ENCODE results near the gene SHB.
"Not testable (repeated sequence)": the region's sequence is repeated elsewhere in the genome, so short reads cannot be mapped to it uniquely, and the experiment has no call there.

SHB gene

GRCh38 chr9:37902796-37903646 is 166.0 kb downstream of the SHB start:
- no peak for DNase-seq (ENCODE audit: low read depth)

DNA sequence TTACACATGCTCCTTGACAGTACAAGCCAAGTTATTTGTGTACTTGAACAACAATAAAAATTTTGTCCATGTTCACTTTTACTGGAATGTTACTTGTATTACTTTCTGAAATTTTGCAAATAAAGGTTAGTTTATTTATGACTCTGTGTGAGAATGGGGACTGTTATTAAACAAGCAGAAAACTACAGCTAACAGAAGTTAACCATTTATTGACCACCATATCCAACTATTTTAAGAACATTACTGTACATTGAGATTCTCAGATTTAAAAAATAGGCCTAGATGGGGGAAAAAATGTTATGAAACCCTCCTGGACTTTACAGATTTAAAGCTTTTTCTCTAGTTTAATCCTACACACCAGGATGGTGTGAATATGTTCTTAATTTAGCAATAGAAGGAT is 166.9 kb downstream of the SHB start:
- DNase-seq (ENCODE audit: low read depth): no peak

DNA sequence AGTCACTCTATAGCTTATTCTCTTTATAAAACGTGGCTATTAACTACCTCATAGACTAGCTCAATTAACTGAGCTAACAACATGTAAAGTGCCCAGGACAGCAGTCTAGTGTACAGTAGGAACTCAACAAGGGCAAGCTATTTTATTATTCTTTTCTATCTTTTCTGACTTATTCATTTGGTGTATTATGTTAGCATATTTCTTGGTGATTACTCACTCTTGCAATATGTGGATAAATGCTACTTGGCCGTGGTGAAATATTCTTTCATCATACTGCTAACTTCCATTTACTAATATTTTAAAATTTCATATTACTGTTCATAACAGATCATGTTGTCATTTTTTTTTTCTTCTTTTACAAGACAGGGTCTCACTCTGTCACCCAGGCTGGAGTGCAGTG is 170.0 kb downstream of the SHB start:
- DNase-seq (ENCODE audit: low read depth): no peak

DNA sequence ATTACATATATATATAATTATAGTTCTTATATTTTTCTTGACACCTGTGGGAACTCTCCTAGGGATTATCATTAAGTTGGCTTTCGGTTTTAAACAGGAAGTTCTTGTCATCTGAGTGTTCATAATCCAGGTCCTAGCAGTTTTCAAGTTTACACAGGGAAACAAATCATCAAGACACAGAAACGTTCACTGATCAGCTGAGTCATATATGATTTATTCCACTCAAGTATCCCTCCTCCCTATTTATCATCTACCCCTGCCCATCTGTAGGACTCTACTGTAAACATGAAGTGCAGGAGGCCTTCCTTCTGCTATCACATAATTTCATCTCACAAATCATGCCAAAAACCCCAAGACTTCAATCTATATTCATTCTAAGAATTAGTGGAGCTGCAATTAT is 171.4 kb downstream of the SHB start:
- no peak for DNase-seq (ENCODE audit: low read depth)

GRCh38 chr9:37892063-37892462 is 177.0 kb downstream of the SHB start:
- no peak for DNase-seq (ENCODE audit: low read depth)

GRCh38 chr9:37891042-37891441 is 178.0 kb downstream of the SHB start:
- not testable (repeated sequence) for DNase-seq (ENCODE audit: low read depth)

- DNase-seq (ENCODE audit: low read depth): no peak
Measured at GRCh38 chr9:37889536-37889935, 179.5 kb downstream of the SHB start.

GRCh38 chr9:37887977-37888583 is 180.9 kb downstream of the SHB start:
- DNase-seq (ENCODE audit: low read depth): not testable (repeated sequence)

DNA sequence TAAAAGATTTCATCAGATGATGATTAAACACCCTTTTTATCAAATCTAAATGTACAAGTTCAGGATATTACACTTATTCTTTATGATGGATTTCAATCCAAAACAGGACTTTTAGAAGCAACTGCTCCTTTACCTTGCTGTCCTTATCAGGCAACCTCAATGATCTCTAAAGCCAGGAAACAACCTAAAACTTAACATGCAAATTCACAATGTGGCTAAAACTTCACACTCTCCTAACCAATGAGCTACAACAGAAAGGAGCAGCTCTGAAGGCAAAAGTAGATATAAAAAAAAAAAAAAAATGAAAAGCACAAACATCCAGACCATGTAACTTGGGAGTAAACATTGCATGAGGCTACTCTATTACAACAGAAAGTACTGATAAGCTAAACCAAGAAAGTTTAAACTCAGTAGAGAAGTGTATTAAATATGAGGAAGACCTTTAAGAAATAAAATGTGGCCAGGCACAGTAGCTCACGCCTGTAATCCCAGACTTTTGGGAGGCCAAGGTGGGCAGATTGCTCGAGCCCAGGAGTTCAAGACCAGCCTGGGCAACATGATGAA is 188.0 kb downstream of the SHB start:
- no peak for DNase-seq (ENCODE audit: low read depth)

- no peak for DNase-seq (ENCODE audit: low read depth)
Measured at GRCh38 chr9:37876376-37876775, 192.7 kb downstream of the SHB start.

DNA sequence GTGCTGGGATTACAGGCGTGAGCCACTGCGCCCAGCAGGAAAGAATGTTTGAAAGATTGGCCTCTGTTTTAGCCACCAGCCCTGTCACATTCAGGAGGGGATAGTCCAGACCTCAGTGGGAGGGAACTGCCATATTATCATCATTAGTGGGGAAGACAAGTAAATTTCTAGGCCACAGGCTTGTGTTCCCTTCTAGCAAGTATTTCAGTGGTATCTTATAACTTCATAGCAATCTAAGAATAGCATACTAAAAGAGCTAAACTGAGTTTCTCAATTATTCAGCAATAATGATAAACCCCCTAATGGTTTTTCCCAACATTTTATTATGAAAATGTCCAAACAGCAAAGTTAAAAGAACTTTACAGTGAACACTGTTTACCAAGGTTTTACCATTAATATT is 195.1 kb downstream of the SHB start:
- DNase-seq (ENCODE audit: low read depth): no peak

- no peak for DNase-seq (ENCODE audit: low read depth)
Measured at GRCh38 chr9:37870799-37871176, 198.2 kb downstream of the SHB start.

GRCh38 chr9:37870081-37870798 is 198.8 kb downstream of the SHB start:
- no peak for DNase-seq (ENCODE audit: low read depth)
